RPMI8226 (cell line): ENCODE data around the gene HLA-G.
"Not testable (repeated sequence)": the region's sequence is repeated elsewhere in the genome, so short reads cannot be mapped to it uniquely, and the experiment has no call there.

Experiments
- DNase-seq: peaks from one replicate; pipeline ENCODE4 v3.0.0-alpha.2; 2015

Gene HLA-G

GRCh38 chr6:29875257-29875656, 47.6 kb downstream of the HLA-G start:
- DNase-seq, result no peak

- DNase-seq, result not testable (repeated sequence)
Measured at GRCh38 chr6:29875734-29876133, 48.1 kb downstream of the HLA-G start.
